ENCODE measurements around the gene PITRM1.

DNA sequence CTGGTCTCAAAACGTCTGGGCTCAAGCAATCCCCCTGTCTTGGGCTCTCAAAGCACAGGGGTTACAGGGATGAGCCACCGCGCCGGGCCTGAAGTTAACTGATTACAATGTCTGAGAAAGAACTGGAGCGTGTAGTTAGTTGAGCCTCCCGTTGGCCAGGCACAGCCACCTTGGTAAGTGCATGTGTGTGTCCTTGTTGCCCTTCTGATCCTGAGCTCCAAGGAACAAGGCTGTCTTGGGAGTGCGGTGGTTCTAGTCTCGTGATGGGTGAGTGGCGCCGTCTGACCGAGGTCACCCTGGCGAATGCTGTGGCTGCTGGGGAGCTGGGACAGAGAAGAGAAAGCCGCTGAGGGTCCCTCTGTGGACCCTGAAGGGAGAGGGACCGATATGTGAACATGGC is 50.5 kb downstream of the PITRM1 start:
- TF ChIP-seq, protein P1, sequence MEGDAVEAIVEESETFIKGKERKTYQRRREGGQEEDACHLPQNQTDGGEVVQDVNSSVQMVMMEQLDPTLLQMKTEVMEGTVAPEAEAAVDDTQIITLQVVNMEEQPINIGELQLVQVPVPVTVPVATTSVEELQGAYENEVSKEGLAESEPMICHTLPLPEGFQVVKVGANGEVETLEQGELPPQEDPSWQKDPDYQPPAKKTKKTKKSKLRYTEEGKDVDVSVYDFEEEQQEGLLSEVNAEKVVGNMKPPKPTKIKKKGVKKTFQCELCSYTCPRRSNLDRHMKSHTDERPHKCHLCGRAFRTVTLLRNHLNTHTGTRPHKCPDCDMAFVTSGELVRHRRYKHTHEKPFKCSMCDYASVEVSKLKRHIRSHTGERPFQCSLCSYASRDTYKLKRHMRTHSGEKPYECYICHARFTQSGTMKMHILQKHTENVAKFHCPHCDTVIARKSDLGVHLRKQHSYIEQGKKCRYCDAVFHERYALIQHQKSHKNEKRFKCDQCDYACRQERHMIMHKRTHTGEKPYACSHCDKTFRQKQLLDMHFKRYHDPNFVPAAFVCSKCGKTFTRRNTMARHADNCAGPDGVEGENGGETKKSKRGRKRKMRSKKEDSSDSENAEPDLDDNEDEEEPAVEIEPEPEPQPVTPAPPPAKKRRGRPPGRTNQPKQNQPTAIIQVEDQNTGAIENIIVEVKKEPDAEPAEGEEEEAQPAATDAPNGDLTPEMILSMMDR (IDR thresholded peaks at IDR 0.05; ENCODE audit: insufficient read depth, low read depth, low read length): no peak
- TF ChIP-seq EZH2 (IDR thresholded peaks at IDR 0.05; ENCODE audit: insufficient read depth, low read length): no peak

Measured in astrocyte (in vitro differentiated cells and primary cell).